HG03521 (cell line): ENCODE measurements around the gene SSTR5.
"Not testable (repeated sequence)": the region's sequence is repeated elsewhere in the genome, so short reads cannot be mapped to it uniquely, and the experiment has no call there.

Experiments
- ATAC-seq: cut with Tn5 transposase; IDR thresholded peaks from one replicate; pipeline ENCODE4 v1.9.1; 2021; ENCODE audit warnings: mild to moderate bottlenecking, moderate library complexity; ENCODE audit not compliant: unreplicated experiment

SSTR5 gene

GRCh38 chr16:1072526-1073261, at the start of gene SSTR5:
Gene SSTR5, plus strand, starts transcription at chr16:1072747. Its CDS starts 6,122 bp downstream, at chr16:1078869.
- no peak for ATAC-seq

GRCh38 chr16:1024138-1024537, 48.4 kb upstream of the SSTR5 start:
- ATAC-seq: no peak

GRCh38 chr16:1025183-1025809, 47.3 kb upstream of the SSTR5 start:
- not testable (repeated sequence) for ATAC-seq

- ATAC-seq: no peak
Observed at GRCh38 chr16:1026057-1026783, 46.3 kb upstream of the SSTR5 start.

- no peak for ATAC-seq
Observed at GRCh38 chr16:1026784-1027500, 45.6 kb upstream of the SSTR5 start.

GRCh38 chr16:1027501-1027815, 45.1 kb upstream of the SSTR5 start:
- no peak for ATAC-seq

GRCh38 chr16:1028056-1028455, 44.5 kb upstream of the SSTR5 start:
- no peak for ATAC-seq

GRCh38 chr16:1028524-1029258, 43.9 kb upstream of the SSTR5 start:
- no peak for ATAC-seq

- no peak for ATAC-seq
Observed at GRCh38 chr16:1029259-1029545, 43.3 kb upstream of the SSTR5 start.

GRCh38 chr16:1030473-1030901, 42.1 kb upstream of the SSTR5 start:
- ATAC-seq: no peak

GRCh38 chr16:1031666-1032065, 40.9 kb upstream of the SSTR5 start:
- no peak for ATAC-seq

GRCh38 chr16:1032607-1033006, 39.9 kb upstream of the SSTR5 start:
- no peak for ATAC-seq

- no peak for ATAC-seq
Observed at GRCh38 chr16:1033128-1033679, 39.3 kb upstream of the SSTR5 start.

- no peak for ATAC-seq
Observed at GRCh38 chr16:1034230-1035065, 38.1 kb upstream of the SSTR5 start.

GRCh38 chr16:1035066-1035415, 37.5 kb upstream of the SSTR5 start:
- no peak for ATAC-seq

GRCh38 chr16:1036166-1036565, 36.4 kb upstream of the SSTR5 start:
- no peak for ATAC-seq

- ATAC-seq: no peak
Observed at GRCh38 chr16:1036726-1037393, 35.7 kb upstream of the SSTR5 start.

GRCh38 chr16:1037394-1038257, 34.9 kb upstream of the SSTR5 start:
- no peak for ATAC-seq
